ENCODE results near the gene SLIT3.

DNA sequence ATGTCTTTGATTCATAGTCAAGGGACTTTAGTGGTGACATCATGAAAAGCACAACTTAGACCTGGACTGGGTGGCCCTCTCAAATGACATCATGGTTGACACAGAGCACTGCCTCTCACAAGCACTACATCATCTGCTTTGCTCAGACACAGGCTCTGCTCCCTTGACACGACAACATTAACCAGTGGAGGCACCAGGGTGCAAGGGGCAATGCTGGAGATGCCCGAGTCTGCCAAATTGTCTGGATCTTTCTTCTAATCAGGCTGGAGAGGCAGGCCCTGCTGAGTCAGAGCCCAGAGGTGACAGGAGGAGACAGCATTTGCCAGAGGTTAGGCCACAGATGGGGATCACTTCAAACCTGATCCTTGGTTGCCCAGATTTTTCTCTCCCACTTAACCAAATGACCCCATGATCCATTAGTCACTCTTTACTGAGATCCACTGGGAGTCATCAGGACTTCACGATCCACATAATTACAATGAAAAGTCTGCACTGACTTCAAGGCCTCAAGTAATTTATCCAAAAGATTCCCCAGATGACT, 174.4 kb downstream of the SLIT3 start:
- TF ChIP-seq POLR2A (IDR thresholded peaks at IDR 0.05; ENCODE audit: low read depth, low read length) (no peak), POLR2AphosphoS5 (IDR thresholded peaks at IDR 0.05; ENCODE audit: low read depth, low read length) (no peak), TAF1 (IDR thresholded peaks at IDR 0.05; ENCODE audit: low read depth, low read length) (no peak)

Data from GM12891 (cell line).